NB4 (cell line): ENCODE results near the gene C2CD2L.
"Not testable (repeated sequence)": the region's sequence is repeated elsewhere in the genome, so short reads cannot be mapped to it uniquely, and the experiment has no call there.

ENCODE experiments used
- TF ChIP-seq, protein P1 (sequence below): IDR thresholded peaks from one replicate; pipeline ENCODE4 v1.5.1; 2012; ENCODE audit warnings: low read depth, low read length
- TF ChIP-seq, protein P2 (sequence below): IDR thresholded peaks from 2 replicates; pipeline ENCODE4 v1.6.1; 2011; ENCODE audit warnings: low read depth, low read length

DNA sequence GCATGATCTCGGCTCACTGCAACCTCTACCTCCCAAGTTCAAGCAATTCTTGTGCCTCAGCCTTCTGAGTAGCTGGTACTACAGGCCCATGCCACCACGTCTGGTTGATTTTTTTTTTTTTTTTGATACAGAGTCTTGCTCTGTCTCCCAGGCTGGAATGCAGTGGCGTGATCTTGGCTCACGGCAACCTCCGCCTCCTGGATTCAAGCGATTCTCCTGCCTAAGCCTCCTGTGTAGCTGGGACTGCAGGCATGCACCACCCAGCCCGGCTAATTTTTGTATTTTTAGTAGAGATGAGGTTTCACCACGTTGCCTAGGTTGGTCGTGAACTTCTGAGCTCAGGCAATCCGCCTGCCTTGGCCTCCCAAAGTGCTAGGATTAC is 59.9 kb downstream of the C2CD2L start:
- TF ChIP-seq, protein P1, sequence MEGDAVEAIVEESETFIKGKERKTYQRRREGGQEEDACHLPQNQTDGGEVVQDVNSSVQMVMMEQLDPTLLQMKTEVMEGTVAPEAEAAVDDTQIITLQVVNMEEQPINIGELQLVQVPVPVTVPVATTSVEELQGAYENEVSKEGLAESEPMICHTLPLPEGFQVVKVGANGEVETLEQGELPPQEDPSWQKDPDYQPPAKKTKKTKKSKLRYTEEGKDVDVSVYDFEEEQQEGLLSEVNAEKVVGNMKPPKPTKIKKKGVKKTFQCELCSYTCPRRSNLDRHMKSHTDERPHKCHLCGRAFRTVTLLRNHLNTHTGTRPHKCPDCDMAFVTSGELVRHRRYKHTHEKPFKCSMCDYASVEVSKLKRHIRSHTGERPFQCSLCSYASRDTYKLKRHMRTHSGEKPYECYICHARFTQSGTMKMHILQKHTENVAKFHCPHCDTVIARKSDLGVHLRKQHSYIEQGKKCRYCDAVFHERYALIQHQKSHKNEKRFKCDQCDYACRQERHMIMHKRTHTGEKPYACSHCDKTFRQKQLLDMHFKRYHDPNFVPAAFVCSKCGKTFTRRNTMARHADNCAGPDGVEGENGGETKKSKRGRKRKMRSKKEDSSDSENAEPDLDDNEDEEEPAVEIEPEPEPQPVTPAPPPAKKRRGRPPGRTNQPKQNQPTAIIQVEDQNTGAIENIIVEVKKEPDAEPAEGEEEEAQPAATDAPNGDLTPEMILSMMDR = not testable (repeated sequence)
- TF ChIP-seq, protein P2, sequence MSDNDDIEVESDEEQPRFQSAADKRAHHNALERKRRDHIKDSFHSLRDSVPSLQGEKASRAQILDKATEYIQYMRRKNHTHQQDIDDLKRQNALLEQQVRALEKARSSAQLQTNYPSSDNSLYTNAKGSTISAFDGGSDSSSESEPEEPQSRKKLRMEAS = not testable (repeated sequence)
